Stimulated activated CD8-positive, alpha-beta memory T cell treated with anti-CD3 and anti-CD28 coated beads, Interleukin-7, amount 100 ng/mL, for 48 hours (primary cell): ENCODE measurements around the gene TRAPPC5.

Experiments
- DNase-seq, 2 donors: peaks; one replicate each; pipeline ENCODE4 v3.0.0-alpha.2; 2020; ENCODE audit warnings: low read depth in 1 of 2; ENCODE audit errors: extremely low read depth in 1 of 2

Gene TRAPPC5

GRCh38 chr19:7645656-7646425, 34.8 kb upstream of the TRAPPC5 start:
- no peak for DNase-seq

- DNase-seq = no peak
Observed at GRCh38 chr19:7646426-7646700, 34.3 kb upstream of the TRAPPC5 start.

- no peak for DNase-seq
Observed at GRCh38 chr19:7647156-7647555, 33.5 kb upstream of the TRAPPC5 start.

DNA sequence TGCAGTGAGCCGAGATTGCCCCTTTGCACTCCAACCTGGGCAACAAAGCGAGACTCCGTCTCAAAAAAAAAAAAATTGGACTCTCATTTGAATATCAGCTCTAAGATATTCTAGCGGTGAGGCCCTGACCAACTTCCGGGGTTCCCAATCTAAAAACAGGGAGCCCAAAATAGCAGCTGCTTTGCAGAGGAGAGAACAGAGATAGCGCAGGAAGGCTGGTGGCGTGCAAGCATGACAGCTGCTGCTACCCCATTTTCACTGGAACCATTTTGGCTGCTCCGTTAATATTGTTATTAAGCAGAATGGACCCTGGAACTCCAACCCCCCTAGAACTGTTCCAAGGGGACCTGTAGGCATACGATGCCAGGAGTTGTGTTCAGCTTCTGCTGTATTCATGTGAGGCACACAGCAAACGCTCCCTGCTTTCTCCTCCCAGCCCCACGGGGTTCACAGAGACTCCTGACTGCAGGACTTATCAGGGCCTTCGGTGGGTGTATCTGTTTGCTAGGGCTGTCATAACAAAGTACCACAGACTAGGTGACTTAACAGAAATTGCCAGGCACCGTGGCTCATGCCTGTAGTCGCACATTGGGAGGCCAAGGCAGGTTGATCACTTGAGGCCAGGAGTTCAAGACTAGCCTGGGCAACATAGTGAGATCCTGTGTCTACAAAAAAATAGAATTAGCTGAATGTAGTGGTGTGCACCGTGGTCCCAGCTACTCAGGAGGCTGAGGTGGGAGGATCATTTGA, 32.2 kb upstream of the TRAPPC5 start:
- no peak for DNase-seq

GRCh38 chr19:7650148-7650547, 30.5 kb upstream of the TRAPPC5 start:
- no peak for DNase-seq

DNA sequence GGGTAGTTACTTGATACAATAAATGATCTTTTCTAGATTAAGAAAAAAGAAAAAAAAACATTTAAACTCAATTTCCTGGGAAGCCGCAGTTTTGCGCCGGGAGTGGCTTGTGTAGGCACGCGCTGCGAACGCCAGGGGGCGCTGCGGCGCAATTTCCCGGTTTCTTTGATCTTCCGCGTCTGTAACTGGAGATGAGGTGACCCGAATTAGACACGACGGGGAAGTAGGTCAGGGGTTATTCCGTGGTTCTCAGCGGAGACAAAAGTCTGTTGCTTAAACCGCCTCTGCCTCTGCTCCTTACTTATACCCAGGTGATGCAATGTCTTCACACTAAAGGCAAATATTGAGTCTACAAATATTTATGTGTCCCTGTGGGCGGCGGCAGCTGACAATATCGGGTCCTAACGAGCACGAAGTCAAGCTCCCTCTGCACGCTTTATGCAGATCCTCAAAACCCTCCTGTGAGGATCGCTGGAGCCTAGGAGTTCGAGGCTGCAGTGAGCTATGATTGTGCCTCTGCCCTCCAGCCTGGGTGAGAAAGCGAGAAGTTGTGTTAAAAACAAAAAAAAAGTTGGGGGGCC, 28.5 kb upstream of the TRAPPC5 start:
- peak in 1 of 2 donors; percentile 53 for DNase-seq

GRCh38 chr19:7654401-7654800, 26.2 kb upstream of the TRAPPC5 start:
- DNase-seq = no peak

GRCh38 chr19:7655581-7655980, 25.1 kb upstream of the TRAPPC5 start:
- no peak for DNase-seq

DNA sequence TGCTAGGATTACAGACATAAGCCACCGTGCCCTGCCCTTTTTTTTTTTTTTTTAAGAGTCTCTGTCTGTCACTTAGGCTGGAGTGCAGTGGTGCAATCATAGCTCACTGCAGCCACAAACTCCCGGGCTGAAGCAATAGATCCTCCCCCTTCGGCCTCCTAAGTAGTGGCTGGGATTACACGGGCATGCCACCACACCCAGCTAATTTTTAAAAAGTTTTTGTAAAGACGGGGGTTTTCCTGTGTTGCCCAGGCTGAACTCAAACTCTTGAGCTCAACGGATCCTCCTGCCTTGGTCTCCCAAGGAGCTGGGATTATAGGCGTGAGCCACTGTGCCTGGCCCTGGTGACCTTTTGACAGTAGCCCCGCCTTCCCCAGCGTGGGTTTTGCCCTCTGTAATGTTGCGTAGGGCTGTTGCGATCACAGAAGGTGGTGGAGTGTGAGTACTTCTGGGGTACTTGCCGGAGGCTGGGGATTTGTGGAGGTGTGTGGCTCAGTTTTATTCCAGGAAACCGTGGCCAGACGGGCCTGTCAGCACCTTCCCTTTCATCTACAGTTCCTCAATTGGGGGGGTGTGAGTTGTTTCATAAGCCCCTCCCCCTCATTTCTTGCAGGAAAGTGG, 23.4 kb upstream of the TRAPPC5 start:
- DNase-seq = peak in 1 of 2 donors; percentile 51

GRCh38 chr19:7658219-7658686, 22.4 kb upstream of the TRAPPC5 start:
- peak in 1 of 2 donors; percentile 35 for DNase-seq

- no peak for DNase-seq
Observed at GRCh38 chr19:7661744-7662538, 18.7 kb upstream of the TRAPPC5 start.

DNA sequence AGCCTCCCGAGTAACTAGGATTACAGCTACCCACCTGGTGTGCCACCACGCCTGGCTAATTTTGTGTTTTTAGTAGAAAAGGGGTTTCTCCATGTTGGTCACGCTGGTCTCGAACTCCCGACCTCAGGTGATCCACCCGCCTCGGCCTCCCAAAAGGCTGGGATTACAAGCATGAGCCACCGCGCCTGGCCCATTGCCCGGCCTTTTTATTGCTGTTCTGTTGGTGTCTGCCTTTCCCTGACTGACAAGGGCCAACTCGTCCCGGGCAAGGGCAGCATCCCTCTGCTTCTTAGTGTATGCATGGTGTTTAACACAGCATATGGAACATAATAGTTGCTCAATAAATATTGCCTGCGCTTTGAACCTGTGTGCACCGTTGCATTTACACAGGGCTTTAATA, 18.0 kb upstream of the TRAPPC5 start:
- no peak for DNase-seq

DNA sequence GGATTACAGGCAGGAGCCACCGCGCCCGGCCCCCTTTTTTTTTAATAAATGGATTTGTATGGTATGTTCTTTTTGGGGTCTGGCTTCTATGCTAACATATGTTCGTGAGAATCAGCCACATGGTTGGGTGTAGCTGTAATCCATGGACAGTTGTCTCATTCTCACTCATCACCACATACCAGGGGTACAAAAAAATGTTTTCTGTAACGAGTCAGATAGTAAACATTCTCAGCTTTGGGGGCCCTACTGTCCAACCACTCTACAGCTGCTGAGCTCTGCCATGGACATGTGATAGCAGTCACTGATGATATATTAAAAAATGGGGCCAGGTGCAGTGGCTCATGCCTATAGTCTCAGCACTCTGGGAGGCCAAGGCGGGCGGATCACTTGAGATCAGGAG, 16.9 kb upstream of the TRAPPC5 start:
- no peak for DNase-seq

- no peak for DNase-seq
Observed at GRCh38 chr19:7665076-7665475, 15.6 kb upstream of the TRAPPC5 start.

DNA sequence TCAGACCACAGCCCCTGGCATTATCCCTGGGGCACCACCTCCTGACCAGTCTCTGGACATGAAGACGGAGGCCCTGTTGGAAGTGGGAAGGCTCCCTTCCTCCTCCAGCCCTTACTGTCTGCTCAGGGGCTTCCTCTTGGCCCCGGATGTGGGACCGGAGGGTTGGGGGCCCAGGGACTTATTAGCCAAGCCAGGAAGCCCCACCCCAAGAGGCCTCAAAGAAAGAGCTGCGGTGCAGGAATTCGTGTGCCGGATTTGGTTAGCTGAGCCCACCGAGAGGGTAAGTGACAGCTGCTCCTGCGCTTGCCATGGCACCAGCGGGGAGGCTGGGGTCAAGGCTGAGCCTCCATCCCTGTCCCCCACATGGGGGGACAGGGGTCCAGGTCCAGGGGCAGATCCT, 11.8 kb upstream of the TRAPPC5 start, which contains the start of gene RETN:
TSS of gene RETN (plus strand) at position 208 of the 400 bp plus-strand sequence. CDS start 278 bp downstream, outside the sequence.
- DNase-seq = no peak

DNA sequence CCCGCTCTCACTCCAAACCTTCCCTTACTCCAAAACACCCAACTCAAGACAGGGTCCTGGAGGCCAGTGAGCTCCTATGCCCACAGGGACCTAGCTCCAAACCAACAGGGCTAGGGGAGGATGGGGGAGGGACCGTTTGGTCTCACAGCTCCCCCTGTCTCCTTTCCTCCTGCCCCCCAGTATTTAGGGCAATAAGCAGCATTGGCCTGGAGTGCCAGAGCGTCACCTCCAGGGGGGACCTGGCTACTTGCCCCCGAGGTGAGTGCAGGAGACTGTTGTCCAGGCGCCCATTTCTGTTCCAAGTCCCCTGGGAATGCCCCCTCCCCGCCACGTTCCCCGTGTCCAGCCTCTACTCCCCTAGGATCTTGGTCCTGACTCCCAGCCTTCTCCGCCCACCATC, 11.0 kb upstream of the TRAPPC5 start:
- DNase-seq = no peak

DNA sequence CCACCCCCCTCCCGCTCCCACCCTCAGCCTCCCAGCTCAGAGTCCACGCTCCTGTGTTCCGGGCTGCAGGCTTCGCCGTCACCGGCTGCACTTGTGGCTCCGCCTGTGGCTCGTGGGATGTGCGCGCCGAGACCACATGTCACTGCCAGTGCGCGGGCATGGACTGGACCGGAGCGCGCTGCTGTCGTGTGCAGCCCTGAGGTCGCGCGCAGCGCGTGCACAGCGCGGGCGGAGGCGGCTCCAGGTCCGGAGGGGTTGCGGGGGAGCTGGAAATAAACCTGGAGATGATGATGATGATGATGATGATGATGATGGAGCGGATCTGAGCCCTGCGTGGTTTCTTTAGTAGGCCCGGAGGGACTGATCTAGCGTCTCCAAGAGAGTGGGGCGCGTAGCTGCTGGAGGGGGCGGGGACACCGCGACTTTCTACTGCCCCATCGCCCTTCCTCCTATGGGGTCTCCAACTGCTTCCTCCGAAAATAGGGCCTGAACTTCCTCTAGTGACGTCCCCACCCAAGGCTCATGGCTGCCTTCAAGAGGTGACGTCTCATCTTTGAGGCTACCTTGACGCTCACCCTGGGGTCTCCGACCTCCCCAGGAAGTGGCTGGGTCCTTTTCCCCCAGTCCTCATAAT, 10.4 kb upstream of the TRAPPC5 start:
- no peak for DNase-seq

DNA sequence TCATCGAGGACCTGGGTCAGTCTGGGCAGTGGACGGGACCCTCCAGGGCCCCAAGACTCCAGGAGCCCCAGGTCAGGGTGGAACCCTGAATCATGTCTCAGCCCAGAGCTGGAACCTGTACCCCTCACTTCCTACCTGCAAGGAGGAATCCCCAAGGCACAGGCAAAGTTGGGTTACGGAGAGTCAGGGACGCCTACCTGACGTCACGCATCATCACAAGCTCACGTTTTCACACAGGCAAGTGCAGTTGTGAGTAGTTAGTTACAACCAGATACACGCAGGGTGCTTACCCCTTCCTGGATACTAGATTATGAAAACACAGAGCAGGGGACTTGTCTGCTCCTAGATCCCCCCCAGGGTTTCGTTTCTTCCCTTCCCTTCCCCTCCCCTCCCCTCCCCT, 9.8 kb upstream of the TRAPPC5 start:
- no peak for DNase-seq

DNA sequence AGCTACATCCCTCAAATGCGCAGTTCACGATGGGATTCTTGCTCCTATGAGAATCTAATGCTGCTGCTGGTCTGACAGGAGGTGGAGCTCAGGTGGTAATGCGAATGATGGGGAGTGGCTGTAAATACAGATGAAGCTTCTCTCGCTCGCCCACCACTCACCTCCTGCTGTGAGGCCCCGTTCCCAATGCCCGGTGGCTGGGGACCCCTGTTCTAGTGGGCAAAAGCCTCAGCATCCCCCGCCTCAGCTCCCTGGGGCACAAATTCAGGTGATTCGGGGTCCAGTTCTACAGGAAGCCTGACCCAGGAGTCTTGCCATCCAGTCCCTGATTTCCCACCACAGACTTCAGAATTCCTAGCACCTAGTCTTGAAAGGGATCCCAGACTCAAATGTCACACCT, 8.1 kb upstream of the TRAPPC5 start:
- no peak for DNase-seq
